GM12865 (cell line): ENCODE measurements around the gene PDE4D.

ENCODE experiments used
- DNase-seq: peaks from one replicate; pipeline ENCODE4 v3.0.0; 2010; ENCODE audit warnings: low read depth
- H3K4me3 ChIP-seq: 2 replicates; pipeline ENCODE4 v1.5.1; 2011; ENCODE audit warnings: mild to moderate bottlenecking, low read depth, low read length, control low read depth
- TF ChIP-seq, protein P1 (sequence below): IDR thresholded peaks from 2 replicates; pipeline ENCODE4 v1.5.1; 2011; ENCODE audit warnings: low read length, control low read depth, low read depth, inconsistent platforms; ENCODE audit not compliant: insufficient read depth; ENCODE audit errors: missing control alignments

Gene PDE4D

DNA sequence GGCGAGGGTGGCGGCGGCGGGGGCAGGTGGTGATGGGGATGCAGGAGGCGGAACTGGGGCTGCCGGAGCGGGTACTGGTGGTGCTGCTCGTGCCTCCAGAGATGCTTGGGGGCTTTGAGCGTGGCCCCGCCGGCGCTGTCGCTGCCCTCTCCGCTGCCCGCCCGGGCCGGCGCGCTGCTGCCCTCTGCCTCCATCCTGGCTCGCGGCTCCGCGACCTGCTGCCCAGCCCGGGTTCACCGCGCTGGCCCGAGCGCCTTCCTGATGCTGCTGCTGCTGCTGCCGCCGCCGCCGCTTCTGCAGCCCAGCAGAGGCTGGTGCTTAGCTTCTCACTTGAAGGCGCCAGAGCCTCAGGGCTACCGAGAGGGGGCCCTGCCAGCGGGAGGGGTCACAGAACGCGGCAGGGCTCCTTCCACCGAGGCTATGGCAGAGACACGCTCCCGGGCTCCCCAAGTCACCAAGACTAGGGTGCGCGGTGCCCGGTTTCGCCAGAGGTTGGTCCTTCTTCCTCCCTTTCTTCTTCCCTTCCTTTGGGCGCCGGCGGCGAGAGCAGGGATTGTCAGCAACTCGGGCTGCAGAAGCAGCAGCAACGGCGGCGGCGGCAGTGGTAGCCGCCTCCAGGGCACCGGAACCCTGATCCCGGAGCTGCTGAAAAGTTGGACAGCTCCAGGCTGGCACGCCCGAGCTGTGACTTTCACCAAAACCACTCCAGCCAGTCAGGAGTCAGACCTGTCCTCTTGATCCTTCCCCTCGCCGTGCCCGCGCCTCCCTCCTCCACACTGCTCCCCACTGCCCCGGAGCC is at the start of gene PDE4D:
PDE4D (minus strand) TSS at position 298 of the 799 bp plus-strand sequence.
- TF ChIP-seq, protein P1, sequence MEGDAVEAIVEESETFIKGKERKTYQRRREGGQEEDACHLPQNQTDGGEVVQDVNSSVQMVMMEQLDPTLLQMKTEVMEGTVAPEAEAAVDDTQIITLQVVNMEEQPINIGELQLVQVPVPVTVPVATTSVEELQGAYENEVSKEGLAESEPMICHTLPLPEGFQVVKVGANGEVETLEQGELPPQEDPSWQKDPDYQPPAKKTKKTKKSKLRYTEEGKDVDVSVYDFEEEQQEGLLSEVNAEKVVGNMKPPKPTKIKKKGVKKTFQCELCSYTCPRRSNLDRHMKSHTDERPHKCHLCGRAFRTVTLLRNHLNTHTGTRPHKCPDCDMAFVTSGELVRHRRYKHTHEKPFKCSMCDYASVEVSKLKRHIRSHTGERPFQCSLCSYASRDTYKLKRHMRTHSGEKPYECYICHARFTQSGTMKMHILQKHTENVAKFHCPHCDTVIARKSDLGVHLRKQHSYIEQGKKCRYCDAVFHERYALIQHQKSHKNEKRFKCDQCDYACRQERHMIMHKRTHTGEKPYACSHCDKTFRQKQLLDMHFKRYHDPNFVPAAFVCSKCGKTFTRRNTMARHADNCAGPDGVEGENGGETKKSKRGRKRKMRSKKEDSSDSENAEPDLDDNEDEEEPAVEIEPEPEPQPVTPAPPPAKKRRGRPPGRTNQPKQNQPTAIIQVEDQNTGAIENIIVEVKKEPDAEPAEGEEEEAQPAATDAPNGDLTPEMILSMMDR, result no peak
- no peak within 1 kb of the TSS for H3K4me3 ChIP-seq
- peak; percentile 16 for DNase-seq

DNA sequence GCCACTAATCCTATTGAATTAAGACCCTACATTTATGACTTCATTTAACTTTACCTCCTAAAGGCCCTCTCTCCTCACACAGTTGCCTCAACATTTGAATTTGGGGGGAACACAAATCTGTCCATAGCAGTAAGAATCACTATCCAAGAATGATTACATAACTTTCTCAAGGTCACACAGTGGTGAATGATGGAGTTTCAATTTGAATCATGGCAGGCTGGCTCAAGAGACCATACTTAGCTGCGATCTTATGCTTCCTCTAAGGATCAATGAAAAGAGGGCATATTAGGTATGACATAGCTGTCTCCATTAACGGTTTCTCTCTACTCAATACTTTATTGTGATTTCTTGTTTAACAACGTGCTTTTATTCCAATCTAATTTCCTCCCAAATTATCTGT is 44.1 kb upstream of the PDE4D start:
- peak; percentile 30 for DNase-seq
- H3K4me3 ChIP-seq, result no peak overlapping the region
- TF ChIP-seq, protein P1, result no peak

DNA sequence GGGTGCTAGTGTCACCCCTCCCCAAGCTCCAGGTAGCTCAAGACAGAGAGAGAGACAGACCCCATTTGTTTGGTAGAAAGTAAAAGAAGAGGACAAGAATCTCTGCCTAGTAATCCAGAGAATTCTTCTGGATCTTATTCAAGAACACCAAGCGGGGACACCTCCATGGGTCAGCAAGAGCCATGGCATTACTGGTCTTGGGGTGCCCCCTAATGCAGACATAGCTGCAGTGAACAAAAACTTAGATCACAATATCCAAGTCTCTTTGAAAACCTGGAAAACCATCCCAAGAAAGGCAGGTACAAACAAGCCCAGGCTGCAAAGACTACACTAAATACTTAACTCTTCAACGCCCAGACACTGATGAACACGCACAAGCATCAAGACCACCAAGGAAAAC is 29.9 kb upstream of the PDE4D start:
- DNase-seq, result no peak
- TF ChIP-seq, protein P1, result no peak
- H3K4me3 ChIP-seq, result no peak overlapping the region

DNA sequence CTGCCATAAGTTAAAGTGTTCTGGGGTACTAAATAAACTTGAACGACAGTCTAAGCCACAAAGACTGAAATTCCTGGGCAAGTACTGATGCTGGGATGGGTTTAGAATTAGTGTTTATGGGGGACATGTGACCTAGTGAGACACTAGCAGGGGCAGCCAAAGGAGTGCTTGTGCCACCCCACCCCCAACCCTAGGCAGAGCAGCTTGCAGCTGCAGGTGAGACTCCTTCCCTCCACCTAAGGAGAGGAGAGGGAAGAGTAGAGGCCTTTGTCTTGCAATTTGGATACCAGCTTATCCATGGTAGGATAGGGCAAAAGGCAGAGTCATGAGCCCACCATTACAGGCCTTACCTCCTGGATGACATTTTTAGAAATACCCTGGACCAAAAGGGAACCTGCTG is 28.7 kb upstream of the PDE4D start:
- TF ChIP-seq, protein P1, result no peak
- H3K4me3 ChIP-seq, result no peak overlapping the region
- DNase-seq, result no peak

DNA sequence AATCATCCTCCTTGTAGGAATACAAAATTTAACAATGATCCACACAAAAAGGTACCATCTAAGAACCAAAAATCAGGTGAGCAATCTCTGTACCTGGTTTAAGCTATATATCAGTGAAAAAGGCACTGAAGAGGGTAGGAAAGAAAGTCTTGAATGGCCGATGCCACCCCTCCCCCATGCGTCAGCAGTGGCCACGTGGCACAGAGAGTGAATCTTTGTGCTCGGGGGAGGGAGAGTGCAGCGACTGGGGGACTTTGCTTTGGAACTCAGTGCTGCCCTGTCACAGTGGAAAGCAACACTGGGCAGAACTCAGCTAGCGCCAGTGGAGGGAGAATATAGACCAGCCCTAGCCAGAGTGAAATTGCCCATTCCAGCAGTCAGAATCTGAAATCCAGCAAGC is 28.3 kb upstream of the PDE4D start:
- DNase-seq, result no peak
- TF ChIP-seq, protein P1, result no peak

DNA sequence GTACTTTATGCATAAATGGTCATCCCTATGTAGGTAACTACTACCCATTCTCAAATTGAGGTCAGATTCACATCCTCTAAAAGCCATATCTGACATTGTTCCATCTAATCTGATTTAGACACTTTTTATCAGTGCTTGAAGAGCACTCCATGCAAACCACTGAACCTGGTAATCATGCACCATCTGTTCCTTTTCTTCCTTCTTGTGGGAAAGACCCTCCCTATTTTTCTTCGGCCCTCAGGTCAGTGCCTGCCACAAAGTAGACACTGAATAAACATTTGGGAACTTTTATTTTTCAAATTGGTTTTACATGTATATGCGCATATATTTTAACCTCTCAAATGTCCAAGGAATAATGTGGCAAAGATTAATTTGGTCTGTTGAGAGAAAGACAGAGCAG is 26.0 kb upstream of the PDE4D start:
- DNase-seq, result no peak

More for the DNA sequence above, 28.3 kb upstream of the PDE4D start:
- no peak overlapping the region for H3K4me3 ChIP-seq

More for the DNA sequence above, 26.0 kb upstream of the PDE4D start:
- H3K4me3 ChIP-seq, result no peak overlapping the region
- TF ChIP-seq, protein P1, result no peak
